CD4-positive, alpha-beta T cell (primary cell): ENCODE data around the gene ADH5. TPM values are rescaled to one million over a fixed set of nuclear protein-coding genes. Genes with fewer than 3 reads are reported as not detected.
A peak's percentile ranks its signal among the peaks of the same experiment; 100 is the strongest.

ENCODE experiments used
- ATAC-seq: fragments of 200-7000 bp; cut with Tn5 transposase; one replicate; pipeline ENCODE4 v1.10.0; 2022; ENCODE audit warnings: mild to moderate bottlenecking; ENCODE audit not compliant: poor library complexity
- CTCF ChIA-PET: fragments of 350-600 bp; sonication (Branson Sonifier 250); formaldehyde crosslinking; loops from one replicate; lab custom pipeline; 2021; ENCODE audit warnings: antibody characterized with exemption, inconsistent platforms; lab: Charles Lee
- POLR2A ChIA-PET: fragments of 350-600 bp; sonication (Branson Sonifier 250); formaldehyde crosslinking; loops from one replicate; lab custom pipeline; 2021; ENCODE audit warnings: antibody characterized with exemption, inconsistent platforms; lab: Charles Lee
- DNase-seq, 14 experiments: peaks; one replicate each; pipeline ENCODE4 v3.0.0-alpha.2; 2013 to 2020; ENCODE audit warnings: mixed read lengths in 2 of 14
- H3K27ac ChIP-seq, 2 donors: one replicate each; pipeline versions ENCODE4 v1.5.1 to v1.7.0; 2013; ENCODE audit warnings: low read length in 2 of 2, low read depth in 1 of 2, mild to moderate bottlenecking in 1 of 2
- H3K27me3 ChIP-seq, 2 experiments: 1 replicate in 1 of 2; 2 replicates in 1 of 2; pipeline versions ENCODE4 v1.6.1 to v1.7.0; 2013; ENCODE audit warnings: low read length in 2 of 2, control low read depth in 1 of 2, mild to moderate bottlenecking in 1 of 2, moderate library complexity in 1 of 2; ENCODE audit not compliant: insufficient read depth in 2 of 2, control insufficient read depth in 1 of 2
- H3K36me3 ChIP-seq: one replicate; pipeline ENCODE4 v1.6.1; 2013; ENCODE audit warnings: low read length, control low read depth; ENCODE audit not compliant: insufficient read depth
- H3K4me1 ChIP-seq: one replicate; pipeline ENCODE4 v1.6.1; 2013; ENCODE audit warnings: low read length, control low read depth; ENCODE audit not compliant: insufficient read depth
- H3K4me3 ChIP-seq: one replicate; pipeline ENCODE4 v1.5.1; 2013; ENCODE audit warnings: mild to moderate bottlenecking, low read length, moderate library complexity
- H3K9me3 ChIP-seq, 2 experiments: 1 replicate in 1 of 2; 2 replicates in 1 of 2; pipeline versions ENCODE4 v1.6.1 to v1.7.0; 2013; ENCODE audit warnings: low read length in 2 of 2, mild to moderate bottlenecking in 2 of 2, control low read depth in 1 of 2, moderate library complexity in 1 of 2; ENCODE audit not compliant: control insufficient read depth in 1 of 2, insufficient read depth in 1 of 2
- H3K27ac Mint-ChIP-seq: one replicate; pipeline ENCODE4 v1.8.0; 2020; ENCODE audit warnings: mixed read lengths
- H3K27me3 Mint-ChIP-seq: one replicate; pipeline ENCODE4 v1.8.0; 2021; ENCODE audit warnings: mixed read lengths
- H3K36me3 Mint-ChIP-seq: one replicate; pipeline ENCODE4 v1.8.0; 2021; ENCODE audit warnings: low read depth, mixed read lengths
- H3K4me1 Mint-ChIP-seq: one replicate; pipeline ENCODE4 v1.8.0; 2021; ENCODE audit warnings: low read depth, mixed read lengths
- H3K4me3 Mint-ChIP-seq: one replicate; pipeline ENCODE4 v1.8.0; 2020; ENCODE audit warnings: mild to moderate bottlenecking, mixed read lengths
- H3K9me3 Mint-ChIP-seq: one replicate; pipeline ENCODE4 v1.8.0; 2020; ENCODE audit warnings: mixed read lengths
- intact Hi-C, 2 experiments: fragments of 100-400 bp; cut with DNase I in 1 of 2; cut with micrococcal nuclease in 1 of 2; formaldehyde crosslinking; loops; one replicate each; pipeline versions ENCODE4 v1.15.1 to v1.9.0; 2023 to 2025; cut with DNase I, micrococcal nuclease
- total RNA-seq, 174 experiments: library from RNA in 2 of 174; stranded (reverse) in 2 of 174; gene quantifications; one replicate each; pipeline ENCODE4 v1.2.3 and lab custom pipeline; 2021 to 2026
- TF ChIP-seq, protein P1 (sequence below): fragments of 200-600 bp; IDR thresholded peaks from one replicate; pipeline ENCODE4 v1.8.0; 2022; ENCODE audit warnings: antibody characterized with exemption, mild to moderate bottlenecking

Gene ADH5
- total RNA-seq, 2 experiments from 2014 or later: 49.1 to 52.0 TPM

DNA sequence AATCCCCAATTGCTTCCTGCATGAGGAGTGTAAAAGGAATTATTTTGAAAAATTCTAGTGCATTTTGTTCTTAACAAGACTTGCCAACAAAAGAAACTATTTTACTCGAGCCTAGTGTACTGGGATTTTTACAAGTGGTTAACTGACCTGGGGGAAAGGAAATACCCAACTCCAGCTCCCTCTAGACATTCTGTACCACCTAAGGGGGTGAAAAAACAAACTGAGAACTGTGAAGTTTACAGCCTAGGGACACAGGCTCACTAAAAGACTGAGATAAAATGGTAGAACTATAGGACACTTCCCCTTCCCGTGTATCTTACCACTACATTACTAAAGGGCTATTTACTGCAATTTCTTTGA lies 2.6 kb upstream of the ADH5 start:
- H3K36me3 Mint-ChIP-seq: peaks cover 13% of the 10 kb centered on the region
- peak overlapping the region; percentile 26 for H3K4me3 Mint-ChIP-seq
- Histone ChIP-seq H3K27ac (no peak overlapping the region), H3K9me3 (no peaks in the 10 kb centered on the region), H3K4me1 (peaks cover 25% of the 10 kb centered on the region), H3K36me3 (no peaks in the 10 kb centered on the region), H3K27me3 (no peaks in the 10 kb centered on the region), H3K4me3 (no peak overlapping the region)
- no peak for DNase-seq
- H3K4me1 Mint-ChIP-seq: peaks cover 48% of the 10 kb centered on the region
- intact Hi-C loops: loop anchor here in 1 of 2 experiments (5.0 kb wide), 1 partner anchor 434 kb away; the partner anchor contains the start of gene TSPAN5
- TF ChIP-seq, protein P1, sequence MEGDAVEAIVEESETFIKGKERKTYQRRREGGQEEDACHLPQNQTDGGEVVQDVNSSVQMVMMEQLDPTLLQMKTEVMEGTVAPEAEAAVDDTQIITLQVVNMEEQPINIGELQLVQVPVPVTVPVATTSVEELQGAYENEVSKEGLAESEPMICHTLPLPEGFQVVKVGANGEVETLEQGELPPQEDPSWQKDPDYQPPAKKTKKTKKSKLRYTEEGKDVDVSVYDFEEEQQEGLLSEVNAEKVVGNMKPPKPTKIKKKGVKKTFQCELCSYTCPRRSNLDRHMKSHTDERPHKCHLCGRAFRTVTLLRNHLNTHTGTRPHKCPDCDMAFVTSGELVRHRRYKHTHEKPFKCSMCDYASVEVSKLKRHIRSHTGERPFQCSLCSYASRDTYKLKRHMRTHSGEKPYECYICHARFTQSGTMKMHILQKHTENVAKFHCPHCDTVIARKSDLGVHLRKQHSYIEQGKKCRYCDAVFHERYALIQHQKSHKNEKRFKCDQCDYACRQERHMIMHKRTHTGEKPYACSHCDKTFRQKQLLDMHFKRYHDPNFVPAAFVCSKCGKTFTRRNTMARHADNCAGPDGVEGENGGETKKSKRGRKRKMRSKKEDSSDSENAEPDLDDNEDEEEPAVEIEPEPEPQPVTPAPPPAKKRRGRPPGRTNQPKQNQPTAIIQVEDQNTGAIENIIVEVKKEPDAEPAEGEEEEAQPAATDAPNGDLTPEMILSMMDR: no peak
- H3K27ac Mint-ChIP-seq: no peak overlapping the region
- H3K27me3 Mint-ChIP-seq: no peaks in the 10 kb centered on the region
- ChIA-PET POLR2A (interaction anchor here (0.9 kb wide), 1 partner anchor 95 kb away, joined by 4 read pairs; no protein-coding TSS in a partner anchor), CTCF (interaction anchor here (1.0 kb wide), 1 partner anchor 96 kb away, joined by 3 read pairs; the partner anchor contains the start of gene METAP1)
- no peaks in the 10 kb centered on the region for H3K9me3 Mint-ChIP-seq
- ATAC-seq: no peak

DNA sequence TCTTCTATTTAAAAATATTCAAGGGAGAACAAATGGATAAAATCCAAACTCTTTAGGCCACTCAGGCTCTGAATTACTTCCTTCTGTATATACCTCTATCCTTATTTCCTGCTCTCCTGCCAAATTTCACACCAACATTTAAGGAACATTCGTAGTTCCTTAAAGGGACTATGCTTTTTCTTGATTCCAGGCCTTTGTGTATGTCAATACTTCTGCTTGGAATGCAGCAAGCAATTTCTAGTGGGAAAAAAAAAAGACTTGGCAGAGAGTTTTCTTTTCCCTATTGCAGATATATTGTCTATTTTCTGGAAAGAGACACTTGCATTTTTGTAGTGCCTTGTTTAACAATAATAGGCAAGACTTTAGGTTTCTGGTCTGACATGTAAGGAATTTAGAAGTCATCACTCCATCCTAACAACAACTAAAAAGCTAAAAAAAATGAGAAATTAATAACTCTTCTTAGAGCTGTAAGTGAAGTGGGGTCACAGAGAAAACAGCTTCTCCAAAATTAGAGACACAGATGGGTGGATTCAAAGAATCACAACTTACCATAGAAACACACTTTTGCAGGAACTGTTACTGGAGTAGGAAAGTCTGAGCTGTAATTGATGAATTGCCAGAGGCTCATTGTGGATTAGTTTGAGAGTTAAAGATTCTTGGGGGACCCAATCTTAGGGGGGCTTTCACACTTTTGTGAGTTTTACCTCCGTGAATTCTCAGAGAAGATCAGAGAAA lies 2.1 kb upstream of the ADH5 start:
- H3K27ac ChIP-seq: no peak overlapping the region
- no peaks in the 10 kb centered on the region for H3K27me3 ChIP-seq
- CTCF ChIA-PET: interaction anchor here (1.0 kb wide), 1 partner anchor 95 kb away, joined by 3 read pairs; the partner anchor contains the start of gene METAP1
- H3K4me3 ChIP-seq: no peak overlapping the region
- H3K9me3 ChIP-seq: no peaks in the 10 kb centered on the region
- POLR2A ChIA-PET: interaction anchor here (0.9 kb wide), 1 partner anchor 94 kb away, joined by 4 read pairs; no protein-coding TSS in a partner anchor
- TF ChIP-seq, protein P1: no peak
- H3K36me3 ChIP-seq: peaks cover under 1% of the 10 kb centered on the region
- H3K9me3 Mint-ChIP-seq: no peaks in the 10 kb centered on the region
- peak overlapping the region; percentile 73 for H3K4me3 Mint-ChIP-seq
- peaks cover 15% of the 10 kb centered on the region for H3K36me3 Mint-ChIP-seq
- H3K27me3 Mint-ChIP-seq: no peaks in the 10 kb centered on the region
- peaks cover 25% of the 10 kb centered on the region for H3K4me1 ChIP-seq
- peaks cover 50% of the 10 kb centered on the region for H3K4me1 Mint-ChIP-seq
- ATAC-seq (no peak), DNase-seq (no peak)
- peak overlapping the region; percentile 93 for H3K27ac Mint-ChIP-seq
- intact Hi-C loops: loop anchor here in 1 of 2 experiments (5.0 kb wide), 1 partner anchor 433 kb away; the partner anchor contains the start of gene TSPAN5

GRCh38 chr4:99088023-99088449 lies 552 bp downstream of the ADH5 start:
- ATAC-seq (peak; percentile 10), DNase-seq (peak in 5 of 14 experiments; percentile 2 to 52 (median 34))
- H3K27ac Mint-ChIP-seq: peak overlapping the region; percentile 93
- peaks cover 24% of the 10 kb centered on the region for H3K36me3 ChIP-seq
- H3K4me1 ChIP-seq: peaks cover 25% of the 10 kb centered on the region
- peaks cover 66% of the 10 kb centered on the region for H3K4me1 Mint-ChIP-seq
- no peaks in the 10 kb centered on the region for H3K27me3 Mint-ChIP-seq
- TF ChIP-seq, protein P1: no peak
- peak overlapping the region; percentile 95 for H3K4me3 Mint-ChIP-seq
- H3K4me3 ChIP-seq: peak overlapping the region; percentile 93
- peaks cover 41% of the 10 kb centered on the region for H3K36me3 Mint-ChIP-seq
- ChIA-PET CTCF (interaction anchor here (0.6 to 2.8 kb wide), 3 partner anchors 41 to 192 kb away, joined by 3 to 26 read pairs (median 4); partner anchors contain the start of gene METAP1), POLR2A (interaction anchor here (0.5 to 2.3 kb wide), 20 partner anchors 9 to 945 kb away, joined by 3 to 79 read pairs (median 6); partner anchors contain the start of genes DNAJB14, EIF4E, LAMTOR3 and METAP1)
- peak overlapping the region; percentile 76 to 81 for H3K27ac ChIP-seq
- H3K27me3 ChIP-seq: no peaks in the 10 kb centered on the region
- H3K9me3 Mint-ChIP-seq: no peaks in the 10 kb centered on the region
- H3K9me3 ChIP-seq: no peaks in the 10 kb centered on the region
- intact Hi-C loops: loop anchor here (1.0 to 5.0 kb wide), 9 partner anchors 36 to 946 kb away; partner anchors contain the start of genes RAP1GDS1 (in 2 of the 2), TRMT10A (in 2 of the 2), EIF4E (in 1 of the 2) and H2AZ1 (in 1 of the 2)
